Kidney glomerular epithelial cell (primary cell): ENCODE data around the gene LRRC49.
"Not testable (repeated sequence)": the region's sequence is repeated elsewhere in the genome, so short reads cannot be mapped to it uniquely, and the experiment has no call there.

Experiments
- DNase-seq: peaks from one replicate; lab custom pipeline; 2025; lab: John Stamatoyannopoulos, UW

The LRRC49 gene

GRCh38 chr15:70976851-70977250 is 84.2 kb downstream of the LRRC49 start:
- no peak for DNase-seq

GRCh38 chr15:70995383-70995970 is 102.9 kb downstream of the LRRC49 start:
- no peak for DNase-seq

GRCh38 chr15:70998319-70998718 is 105.7 kb downstream of the LRRC49 start:
- no peak for DNase-seq

- peak; percentile 0 for DNase-seq
These were observed 109.7 kb downstream of the LRRC49 start for GRCh38 chr15:71002316-71002715.

- peak; percentile 1 for DNase-seq
These were observed 110.7 kb downstream of the LRRC49 start for GRCh38 chr15:71003319-71003718.

GRCh38 chr15:71004506-71004905 is 111.9 kb downstream of the LRRC49 start:
- not testable (repeated sequence) for DNase-seq

GRCh38 chr15:71005895-71006294 is 113.3 kb downstream of the LRRC49 start:
- DNase-seq = no peak

GRCh38 chr15:71008250-71008870 is 115.7 kb downstream of the LRRC49 start:
- no peak for DNase-seq

- DNase-seq = no peak
These were observed 117.8 kb downstream of the LRRC49 start for GRCh38 chr15:71010472-71010871.

- DNase-seq = no peak
These were observed 118.4 kb downstream of the LRRC49 start for GRCh38 chr15:71010997-71011396.

GRCh38 chr15:71011503-71012155 is 119.0 kb downstream of the LRRC49 start:
- peak; percentile 54 for DNase-seq

- no peak for DNase-seq
These were observed 120.8 kb downstream of the LRRC49 start for GRCh38 chr15:71013446-71013845.

- no peak for DNase-seq
These were observed 122.7 kb downstream of the LRRC49 start for GRCh38 chr15:71015342-71015741.

- not testable (repeated sequence) for DNase-seq
These were observed 138.6 kb downstream of the LRRC49 start for GRCh38 chr15:71031232-71031631.

GRCh38 chr15:71035478-71035877 is 142.9 kb downstream of the LRRC49 start:
- DNase-seq = not testable (repeated sequence)

GRCh38 chr15:71042356-71042922 is 149.8 kb downstream of the LRRC49 start:
- no peak for DNase-seq

- DNase-seq = peak; percentile 67
These were observed 150.7 kb downstream of the LRRC49 start for GRCh38 chr15:71043373-71043772.

GRCh38 chr15:71044006-71044405 is 151.4 kb downstream of the LRRC49 start:
- peak; percentile 27 for DNase-seq

GRCh38 chr15:71046146-71046545 is 153.5 kb downstream of the LRRC49 start:
- not testable (repeated sequence) for DNase-seq

- peak; percentile 93 for DNase-seq
These were observed 156.5 kb downstream of the LRRC49 start for GRCh38 chr15:71048913-71049675.

GRCh38 chr15:71049706-71050422 is 157.2 kb downstream of the LRRC49 start:
- DNase-seq = no peak

GRCh38 chr15:71050461-71050860 is 157.8 kb downstream of the LRRC49 start:
- DNase-seq = no peak
